GM12878 (cell line): ENCODE results near the gene CCDC63. TPM values are rescaled to one million over a fixed set of nuclear protein-coding genes. Genes with fewer than 3 reads are reported as not detected.

Experiments used
- ATAC-seq: fragments of 200-7000 bp; cut with Tn5 transposase; 3 replicates; pipeline ENCODE4 v1.9.1; 2020; ENCODE audit warnings: mild to moderate bottlenecking, moderate library complexity
- BruUV-seq: library from RNA; stranded (reverse); fragments of 400-500 nt; replicated peaks from 2 replicates; lab custom pipeline; 2021; lab: Mats Ljungman, UMichigan
- CTCF ChIA-PET: fragments of 300-600 bp; sonication (Branson Sonifier 250); formaldehyde crosslinking; extraction: SDS; loops from one replicate; lab custom pipeline; 2021; ENCODE audit warnings: inconsistent platforms; lab: Yijun Ruan, JAX
- POLR2A ChIA-PET: fragments of 350-600 bp; formaldehyde crosslinking; extraction: SDS; loops from one replicate; lab custom pipeline; 2021; ENCODE audit warnings: inconsistent platforms; lab: Charles Lee
- RAD21 ChIA-PET: fragments of 300-600 bp; sonication (Branson Sonifier 250); formaldehyde crosslinking; loops from one replicate; lab custom pipeline; 2023; ENCODE audit warnings: antibody characterized with exemption; ENCODE audit not compliant: unreplicated experiment; lab: Charles Lee
- SMC1A ChIA-PET: fragments of 300-600 bp; sonication (Branson Sonifier 250); formaldehyde crosslinking; loops from one replicate; lab custom pipeline; 2023; ENCODE audit not compliant: unreplicated experiment, uncharacterized antibody; lab: Charles Lee
- DNase-seq: peaks from one replicate; pipeline ENCODE4 v3.0.0-alpha.2; 2011; ENCODE audit warnings: low read depth, low spot score
- FAIRE-seq: peaks from 3 replicates; lab custom pipeline; 2011; peaks lifted over from hg19 to GRCh38; lab: Jason Lieb, UNC
- H2AFZ ChIP-seq: 2 replicates; pipeline ENCODE4 v1.6.0; 2011; ENCODE audit warnings: low read depth, low read length, control low read depth; ENCODE audit not compliant: control insufficient read depth
- H3K27ac ChIP-seq: 2 replicates; pipeline ENCODE4 v1.5.1; 2011; ENCODE audit warnings: control low read depth; ENCODE audit not compliant: control insufficient read depth, insufficient read depth
- H3K27me3 ChIP-seq, 2 experiments: replicated peaks in 1 of 2; 2 replicates each; pipeline versions ENCODE4 v1.6.0 to v1.6.1; 2011; ENCODE audit warnings: low read length in 1 of 2; ENCODE audit not compliant: control insufficient read depth in 2 of 2, insufficient read depth in 2 of 2
- H3K36me3 ChIP-seq, 2 experiments: 2 replicates each; pipeline ENCODE4 v1.5.1; 2011; ENCODE audit warnings: low read length in 1 of 2; ENCODE audit not compliant: control insufficient read depth in 2 of 2, insufficient read depth in 2 of 2
- H3K4me1 ChIP-seq: 2 replicates; pipeline ENCODE4 v1.6.1; 2011; ENCODE audit warnings: mild to moderate bottlenecking, low read length, moderate library complexity, mixed read lengths; ENCODE audit not compliant: control insufficient read depth, insufficient read depth
- H3K4me2 ChIP-seq: 2 replicates; pipeline ENCODE4 v1.6.0; 2011; ENCODE audit warnings: control low read depth; ENCODE audit not compliant: control insufficient read depth, insufficient read depth
- H3K4me3 ChIP-seq: fragments of 200-600 bp; sonication (generic); 2 replicates; pipeline ENCODE4 v1.5.1; 2016
- H3K79me2 ChIP-seq: 2 replicates; pipeline ENCODE4 v1.6.0; 2011; ENCODE audit warnings: low read length; ENCODE audit not compliant: control insufficient read depth, insufficient read depth
- H3K9ac ChIP-seq: 2 replicates; pipeline ENCODE4 v1.8.0; 2011; ENCODE audit warnings: low read length, control low read depth, mixed read lengths; ENCODE audit not compliant: control insufficient read depth, insufficient read depth
- H3K9me3 ChIP-seq: replicated peaks from 3 replicates; pipeline ENCODE4 v1.5.1; 2011; ENCODE audit warnings: mild to moderate bottlenecking, low read length; ENCODE audit not compliant: control insufficient read depth, insufficient read depth
- H4K20me1 ChIP-seq: 2 replicates; pipeline ENCODE4 v1.6.0; 2011; ENCODE audit not compliant: control insufficient read depth, insufficient read depth
- FOXM1 ChIP-seq: IDR thresholded peaks from 2 replicates; pipeline ENCODE4 v1.6.1; 2012; ENCODE audit warnings: low read depth, mild to moderate bottlenecking, inconsistent platforms, low read length, moderate library complexity
- LARP7 ChIP-seq: fragments of 450-650 bp; IDR thresholded peaks from 2 replicates; pipeline ENCODE4 v1.6.1; 2017; ENCODE audit warnings: mild to moderate bottlenecking
- RUNX3 ChIP-seq: IDR thresholded peaks from 2 replicates; pipeline ENCODE4 v1.6.1; 2012; ENCODE audit warnings: low read length, inconsistent platforms
- SPI1 ChIP-seq: IDR thresholded peaks from 2 replicates; pipeline ENCODE4 v1.6.1; 2011; ENCODE audit warnings: low read depth, mild to moderate bottlenecking, low read length, moderate library complexity, borderline replicate concordance; ENCODE audit not compliant: insufficient read depth
- WGBS: methylation state at CpG from one replicate; pipeline ENCODE4 v1.1.6; 2016; ENCODE audit warnings: low lambda C conversion rate; ENCODE audit not compliant: insufficient replicate concordance, insufficient coverage; ENCODE audit errors: missing lambda C conversion rate; 5-methylcytosine and 5-hydroxymethylcytosine counted together
- in situ Hi-C: fragments of 300-500 bp; cut with MboI; formaldehyde crosslinking; loops from 9 replicates; pipeline ENCODE4 v1.14.3; 2018; ENCODE audit warnings: mixed read lengths
- intact Hi-C: fragments of 100-400 bp; cut with micrococcal nuclease; formaldehyde crosslinking; loops from one replicate; pipeline ENCODE4 v1.14.2; 2022; ENCODE audit not compliant: unreplicated experiment
- polyA plus RNA-seq, 11 experiments: library from polyadenylated mRNA; depleted of rRNA in 4 of 11; unstranded in 6 of 11; stranded (reverse) in 5 of 11; fragments of >200 nt; fragmentation: Nextera tagmentation in 4 of 11; fragmentation: Illumina TruSeq in 1 of 11; extraction: Ambion mirVana in 4 of 11; extraction: Trizol in 1 of 11; gene quantifications; 1 replicate in 1 of 11; 2 replicates in 10 of 11; pipeline versions ENCODE4 v1.2.1 to v1.2.3, GENCODE V29; 2011 to 2016; ENCODE audit warnings: inconsistent platforms in 2 of 11, missing spikeins in 2 of 11, low read depth in 1 of 11
- total RNA-seq, 4 experiments: library from RNA; depleted of rRNA in 3 of 4; stranded (reverse); fragments of >200 nt in 3 of 4; fragmentation: Illumina TruSeq in 1 of 4; extraction: Trizol in 1 of 4; gene quantifications; 2 replicates each; pipeline versions ENCODE4 v1.2.1 to v1.2.3, GENCODE V29; 2013 to 2021

Gene CCDC63
- total and polyA plus RNA-seq, 10 of the 15 experiments (the other 5 are each of a cell fraction or from before 2014, with no cell fraction given): not detected

- POLR2A ChIA-PET: no interaction called here
- WGBS: 63% methylated on average over 3 of the region's 3 CpGs
- FAIRE-seq (no peak), ATAC-seq (no peak)
- CTCF ChIA-PET: interaction anchor here (0.7 to 1.4 kb wide), 3 partner anchors 10 to 29 kb away, joined by 3 read pairs; no protein-coding TSS in a partner anchor
- H3K27ac ChIP-seq: no peak overlapping the region
- H3K27me3 ChIP-seq: no peaks in the 10 kb centered on the region
- SMC1A ChIA-PET: interaction anchor here (1.0 to 1.6 kb wide), 3 partner anchors 9 to 21 kb away, joined by 3 to 6 read pairs (median 5); no protein-coding TSS in a partner anchor
- H3K4me1 ChIP-seq: peaks cover 38% of the 10 kb centered on the region
- H3K9me3 ChIP-seq: no peaks in the 10 kb centered on the region
- no peak overlapping the region for H3K4me3 ChIP-seq
- no peaks in the 10 kb centered on the region for H4K20me1 ChIP-seq
- intact Hi-C loops: no loop called here
- no TSS peak for BruUV-seq
- RAD21 ChIA-PET: no interaction called here
- no peaks in the 10 kb centered on the region for H3K79me2 ChIP-seq
- no peak overlapping the region for H2AFZ ChIP-seq
- no peak for TF ChIP-seq SPI1
- peak; percentile 39 for TF ChIP-seq RUNX3
- TF ChIP-seq, all 136 proteins: peak for 1
- Histone ChIP-seq H3K36me3 (no peaks in the 10 kb centered on the region), H3K9ac (no peak overlapping the region), H3K4me2 (no peak overlapping the region; the same call in 1 of the 2 replicates)
- in situ Hi-C loops: no loop called here
- DNase-seq: no peak
Measured at GRCh38 chr12:110916295-110916875, 69.6 kb downstream of the CCDC63 start.

- TF ChIP-seq LARP7: no peak
- no peak for TF ChIP-seq FOXM1
- FAIRE-seq: no peak
- no peaks in the 10 kb centered on the region for H3K9me3 ChIP-seq
- H3K27ac ChIP-seq: no peak overlapping the region
- intact Hi-C loops: no loop called here
- DNase-seq: no peak
- no peak overlapping the region for H2AFZ ChIP-seq
- POLR2A ChIA-PET: no interaction called here
- no peak overlapping the region for H3K4me2 ChIP-seq
- no TSS peak for BruUV-seq
- H3K4me3 ChIP-seq: no peak overlapping the region
- no peaks in the 10 kb centered on the region for H4K20me1 ChIP-seq
- no peaks in the 10 kb centered on the region for H3K27me3 ChIP-seq
- no peak overlapping the region for H3K9ac ChIP-seq
- H3K36me3 ChIP-seq: no peaks in the 10 kb centered on the region
- no peaks in the 10 kb centered on the region for H3K79me2 ChIP-seq
- SMC1A ChIA-PET: interaction anchor here (1.0 to 1.6 kb wide), 3 partner anchors 8 to 22 kb away, joined by 3 to 6 read pairs (median 5); no protein-coding TSS in a partner anchor
- WGBS: 70% methylated on average over 5 of the region's 5 CpGs
- in situ Hi-C loops: no loop called here
- ATAC-seq: no peak
- RAD21 ChIA-PET: no interaction called here
- CTCF ChIA-PET: no interaction called here
- peaks cover 27% of the 10 kb centered on the region for H3K4me1 ChIP-seq
Measured at GRCh38 chr12:110917467-110917866, 70.7 kb downstream of the CCDC63 start.
